Right renal cortex interstitium (tissue), 3 donors: ENCODE data around the gene UBASH3B. TPM values are rescaled to one million over a fixed set of nuclear protein-coding genes. Genes with fewer than 3 reads are reported as not detected.
"Not testable (repeated sequence)": the region's sequence is repeated elsewhere in the genome, so short reads cannot be mapped to it uniquely, and the experiment has no call there.

ENCODE experiments used
- DNase-seq, 3 donors: peaks; one replicate each; pipeline ENCODE4 v3.0.0-alpha.2; 2013; ENCODE audit warnings: low read depth in 3 of 3, low spot score in 2 of 3
- polyA plus RNA-seq, 3 donors: library from polyadenylated mRNA; unstranded; fragments of 120-200 nt; gene quantifications; one replicate each; pipeline ENCODE4 v1.2.1, GENCODE V29; 2013; ENCODE audit not compliant: insufficient read length in 3 of 3

Gene UBASH3B
- polyA plus RNA-seq, 3 donors, result 8.1 to 9.0 (median 8.5) TPM

- DNase-seq, result no peak
Observed at GRCh38 chr11:122833846-122834464, 178.4 kb downstream of the UBASH3B start.

DNA sequence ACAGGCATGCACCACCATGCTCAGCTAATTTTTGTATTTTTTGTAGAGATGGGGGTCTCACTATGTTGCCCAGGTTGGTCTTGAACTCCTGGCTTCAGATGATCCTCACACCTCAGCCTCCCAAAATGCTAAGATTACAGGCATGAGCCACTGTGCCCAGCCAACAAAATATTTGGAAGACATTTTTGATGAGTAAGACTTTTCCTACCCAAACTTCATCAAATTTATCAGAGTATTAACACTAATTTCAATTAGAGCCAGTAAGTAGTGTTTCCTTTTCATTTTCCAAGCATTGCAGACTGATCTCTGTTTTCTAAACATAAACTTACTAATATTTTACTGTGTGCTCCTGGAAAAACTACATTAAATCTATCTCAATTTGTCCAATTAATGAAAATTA lies 181.4 kb downstream of the UBASH3B start:
- DNase-seq, result no peak

DNA sequence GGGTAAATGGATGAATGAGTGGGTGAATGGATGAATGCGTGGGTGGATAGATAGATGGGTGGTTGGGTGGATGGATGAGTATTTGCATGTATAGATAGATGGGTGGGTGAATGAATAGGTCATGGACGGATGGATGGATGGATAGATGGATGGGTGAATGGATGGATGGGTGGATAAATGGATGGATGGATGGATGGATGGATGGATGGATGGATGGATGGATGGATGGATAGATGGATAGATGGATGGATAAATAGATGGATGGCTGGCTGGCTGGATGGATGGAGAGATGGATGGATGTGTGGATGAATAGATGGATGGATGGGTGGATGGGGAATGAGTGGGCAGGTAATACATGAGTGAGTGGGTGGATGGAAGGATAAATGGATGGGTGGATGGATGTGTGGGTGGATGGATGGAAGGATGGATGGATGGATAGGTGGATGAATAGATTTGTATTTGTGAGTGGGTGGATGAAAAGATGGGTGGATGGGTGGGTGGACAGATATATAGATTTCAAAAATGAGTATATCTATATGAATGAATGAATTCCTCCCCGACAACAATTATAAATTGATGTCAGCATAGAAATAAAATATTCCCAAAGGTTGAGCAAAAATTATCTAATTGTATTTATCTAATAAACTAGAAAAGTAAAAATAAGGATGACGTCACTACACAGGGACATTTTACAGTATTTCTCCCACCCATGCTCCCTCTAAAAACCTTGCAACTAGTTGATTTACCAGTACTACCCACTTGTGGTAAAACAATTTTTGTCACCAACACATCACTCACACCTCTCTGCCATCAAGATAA lies 182.2 kb downstream of the UBASH3B start:
- DNase-seq, result no peak

- DNase-seq, result no peak
Observed at GRCh38 chr11:122843281-122844141, 188.0 kb downstream of the UBASH3B start.

- no peak for DNase-seq
Observed at GRCh38 chr11:122847466-122847865, 191.9 kb downstream of the UBASH3B start.

DNA sequence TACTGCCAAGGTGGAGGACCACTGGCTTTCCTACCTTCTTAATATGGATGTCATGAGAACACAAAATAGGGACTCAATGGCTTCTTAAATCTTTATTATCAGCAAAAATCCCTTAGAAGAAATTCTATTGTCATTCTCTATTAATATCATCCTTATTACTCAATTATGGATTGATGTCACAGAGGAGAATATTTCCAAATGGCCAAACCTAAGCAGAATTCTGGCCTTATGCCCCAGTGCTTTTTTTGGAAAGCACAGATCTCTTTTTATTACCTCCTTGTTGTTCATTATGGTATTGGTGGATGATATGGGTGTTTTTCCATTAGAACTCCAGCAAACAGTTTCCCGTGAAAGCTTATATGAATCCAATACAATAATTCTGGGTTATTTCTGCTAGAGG lies 192.7 kb downstream of the UBASH3B start:
- DNase-seq, result no peak

GRCh38 chr11:122850076-122850631 lies 194.6 kb downstream of the UBASH3B start:
- DNase-seq, result no peak

GRCh38 chr11:122851366-122851966 lies 195.9 kb downstream of the UBASH3B start:
- no peak for DNase-seq

DNA sequence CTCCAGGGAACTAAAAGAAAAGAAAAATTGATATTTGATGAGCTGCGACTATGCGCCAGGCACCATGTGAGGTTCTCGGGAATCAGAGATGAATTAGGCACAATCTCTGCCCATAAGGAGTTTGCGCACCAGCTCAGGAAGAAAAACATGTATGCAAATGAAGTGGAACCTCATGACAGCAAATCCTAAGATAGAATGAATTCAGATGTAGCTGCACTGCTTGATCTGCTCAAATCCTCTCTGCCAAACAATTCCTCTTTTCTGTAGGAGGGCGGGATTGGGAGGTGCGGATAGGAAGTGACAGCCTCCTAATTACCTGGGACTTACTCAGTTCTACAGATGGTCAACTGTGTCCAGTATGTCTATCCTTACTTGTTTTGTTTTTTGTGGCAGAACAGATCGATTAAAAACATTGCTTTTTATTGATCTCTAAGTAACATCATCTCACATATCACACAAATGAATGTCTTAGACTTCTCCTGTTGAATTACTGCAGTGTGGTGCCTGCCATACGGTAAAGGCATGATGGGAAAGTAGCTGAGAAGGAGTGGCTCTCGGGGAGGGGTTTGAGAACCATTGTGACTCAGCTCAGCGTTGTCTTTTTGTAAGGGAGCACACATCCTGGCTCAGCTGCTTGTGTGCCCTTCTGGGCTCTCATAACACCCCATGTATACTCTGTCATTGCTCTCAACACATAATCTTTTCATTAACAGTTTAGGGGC lies 196.7 kb downstream of the UBASH3B start:
- DNase-seq, result no peak

DNA sequence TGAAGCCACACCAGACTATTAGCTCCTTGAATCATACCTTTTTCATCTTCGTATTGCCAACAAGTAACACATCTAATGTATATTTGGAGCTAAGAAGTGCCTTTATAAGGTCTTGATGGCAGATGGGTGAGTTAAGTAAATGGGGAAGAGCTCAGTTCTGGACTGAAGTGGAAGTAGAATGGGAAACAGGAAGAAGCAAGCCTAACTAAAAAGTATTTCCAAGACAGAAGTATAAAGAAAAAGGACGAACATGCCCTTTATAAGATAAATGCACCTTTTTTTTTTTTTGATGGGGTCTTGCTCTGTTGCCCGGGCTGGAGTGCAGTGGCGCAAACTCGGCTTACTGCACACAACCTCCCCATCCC lies 197.3 kb downstream of the UBASH3B start:
- no peak for DNase-seq

GRCh38 chr11:122853261-122853660 lies 197.7 kb downstream of the UBASH3B start:
- DNase-seq, result no peak

DNA sequence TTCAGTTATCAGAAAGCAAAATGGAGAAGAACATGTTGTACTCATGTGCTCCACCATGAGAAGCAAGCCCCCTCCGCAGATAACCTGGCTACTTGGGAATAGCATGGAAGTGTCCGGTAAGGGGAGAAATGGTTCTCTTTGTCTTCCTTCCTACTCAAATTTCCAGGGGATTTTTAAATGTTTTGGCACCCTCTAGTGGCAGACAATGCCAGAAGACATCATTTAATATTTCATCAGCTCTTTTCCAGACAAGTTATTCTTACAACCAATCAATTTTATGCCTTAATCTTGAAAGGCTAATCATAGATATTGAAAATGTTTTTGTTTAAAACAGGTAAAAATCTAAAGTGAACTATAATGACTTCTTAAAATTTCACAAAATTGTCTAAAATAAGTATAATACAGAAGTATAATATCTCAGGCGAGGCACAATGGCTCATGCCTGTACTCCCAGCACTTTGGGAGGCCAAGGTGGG lies 198.5 kb downstream of the UBASH3B start:
- DNase-seq, result peak; percentile 62 to 73 (median 67)

GRCh38 chr11:122861631-122862030 lies 206.1 kb downstream of the UBASH3B start:
- no peak for DNase-seq

DNA sequence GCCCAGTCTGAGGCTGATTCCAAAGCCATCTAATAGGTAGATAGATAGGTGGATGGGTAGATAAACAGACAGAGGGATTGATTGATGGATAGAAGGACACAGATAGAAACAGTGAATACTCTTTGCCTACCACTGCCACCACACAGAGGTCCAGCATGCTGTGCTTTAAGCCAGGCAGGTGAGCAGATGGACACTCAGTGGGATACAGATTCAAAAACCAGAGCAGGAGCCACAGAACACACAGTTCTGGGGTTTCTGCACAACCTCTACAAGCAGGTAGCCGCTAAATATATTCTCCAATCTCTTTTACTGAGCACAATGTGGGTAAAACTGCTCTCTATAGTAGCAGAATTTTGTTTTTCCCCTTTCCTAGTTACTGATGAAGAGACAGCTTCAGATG lies 206.6 kb downstream of the UBASH3B start:
- no peak for DNase-seq

DNA sequence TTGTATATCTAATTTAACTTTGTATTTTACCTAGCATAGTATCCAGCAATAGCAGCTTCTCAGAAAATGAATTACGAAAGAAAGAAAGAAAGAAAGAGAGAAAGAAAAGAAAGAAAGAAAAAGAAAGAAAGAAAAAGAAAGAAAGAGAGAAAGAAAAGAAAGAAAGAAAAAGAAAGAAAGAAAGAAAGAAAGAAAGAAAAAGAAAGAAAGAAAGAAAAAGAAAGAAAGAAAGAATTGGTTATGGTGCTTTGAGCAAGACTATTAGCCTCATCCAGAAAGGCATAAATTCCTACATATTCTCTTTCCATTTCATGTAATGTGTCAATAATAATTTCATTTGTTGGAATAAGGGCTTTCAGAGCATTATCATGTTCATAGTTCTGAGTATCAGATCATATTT lies 207.6 kb downstream of the UBASH3B start:
- not testable (repeated sequence) for DNase-seq

GRCh38 chr11:122863704-122864326 lies 208.3 kb downstream of the UBASH3B start:
- DNase-seq, result peak in 1 of 3 donors; percentile 38
